Measurements from ENCODE around the gene MYO5A.

Gene MYO5A

GRCh38 chr15:52466134-52466701 is 62.5 kb downstream of the MYO5A start:
- peaks cover 4% of the 10 kb centered on the region; the same call in 1 of the 2 replicates for H3F3A ChIP-seq (ENCODE audit: low read depth)
- no peaks in the 10 kb centered on the region for H3K36me3 ChIP-seq (ENCODE audit: insufficient read depth, low read length)
- H3K9me2 ChIP-seq (replicated peaks; ENCODE audit: low read depth, low read length) = no peaks in the 10 kb centered on the region
- no peak overlapping the region for H2AFZ ChIP-seq (ENCODE audit: low read length)
- no peaks in the 10 kb centered on the region for H4K20me1 ChIP-seq (ENCODE audit: insufficient read depth, low read length, poor library complexity, severe bottlenecking)
- peaks cover 26% of the 10 kb centered on the region; the same call in 1 of the 2 replicates for H3K79me2 ChIP-seq (ENCODE audit: insufficient read depth, low read length)
- no peak for TF ChIP-seq EZH2phosphoT487 (IDR thresholded peaks at IDR 0.05; ENCODE audit: borderline replicate concordance)
- no peak overlapping the region for H3K4me2 ChIP-seq (ENCODE audit: low read depth, low read length, poor library complexity, severe bottlenecking)
- H3K4me3 ChIP-seq (ENCODE audit: low read length, poor library complexity, severe bottlenecking) = no peak overlapping the region
- H3K27me3 ChIP-seq (ENCODE audit: insufficient read depth, low read length, poor library complexity, severe bottlenecking) = no peaks in the 10 kb centered on the region
- H3K9me3 ChIP-seq (ENCODE audit: insufficient read depth, low read depth, low read length) = no peaks in the 10 kb centered on the region
- H3K9ac ChIP-seq (ENCODE audit: low read depth, low read length, poor library complexity, severe bottlenecking) = no peak overlapping the region
- H3K4me1 ChIP-seq (ENCODE audit: insufficient read depth, low read length, poor library complexity, severe bottlenecking) = peaks cover 31% of the 10 kb centered on the region

- no peak overlapping the region for H2AFZ ChIP-seq (ENCODE audit: low read length)
- H3K36me3 ChIP-seq (ENCODE audit: insufficient read depth, low read length) = no peaks in the 10 kb centered on the region
- H4K20me1 ChIP-seq (ENCODE audit: insufficient read depth, low read length, poor library complexity, severe bottlenecking) = no peaks in the 10 kb centered on the region
- TF ChIP-seq CTCF (conservative IDR thresholded peaks at IDR 0.05; ENCODE audit: low read length) (no peak), EZH2phosphoT487 (IDR thresholded peaks at IDR 0.05; ENCODE audit: borderline replicate concordance) (no peak)
- no peak overlapping the region for H3K4me3 ChIP-seq (ENCODE audit: low read length, poor library complexity, severe bottlenecking)
- H3K79me2 ChIP-seq (ENCODE audit: insufficient read depth, low read length) = peaks cover 26% of the 10 kb centered on the region; the same call in 1 of the 2 replicates
- H3K4me2 ChIP-seq (ENCODE audit: low read depth, low read length, poor library complexity, severe bottlenecking) = peak overlapping the region; percentile 37
- no peaks in the 10 kb centered on the region for H3K9me3 ChIP-seq (ENCODE audit: insufficient read depth, low read depth, low read length)
- peaks cover 31% of the 10 kb centered on the region for H3K4me1 ChIP-seq (ENCODE audit: insufficient read depth, low read length, poor library complexity, severe bottlenecking)
- H3K9ac ChIP-seq (ENCODE audit: low read depth, low read length, poor library complexity, severe bottlenecking) = peak overlapping the region; percentile 20
- H3K27me3 ChIP-seq (ENCODE audit: insufficient read depth, low read length, poor library complexity, severe bottlenecking) = no peaks in the 10 kb centered on the region
- H3K9me2 ChIP-seq (replicated peaks; ENCODE audit: low read depth, low read length) = no peaks in the 10 kb centered on the region
- H3F3A ChIP-seq (ENCODE audit: low read depth) = peaks cover 4% of the 10 kb centered on the region; the same call in 1 of the 2 replicates
Measured at GRCh38 chr15:52464478-52464877, 64.2 kb downstream of the MYO5A start.

- H3K36me3 ChIP-seq (ENCODE audit: insufficient read depth, low read length) = no peaks in the 10 kb centered on the region
- no peaks in the 10 kb centered on the region for H3K27me3 ChIP-seq (ENCODE audit: insufficient read depth, low read length, poor library complexity, severe bottlenecking)
- TF ChIP-seq CTCF (conservative IDR thresholded peaks at IDR 0.05; ENCODE audit: low read length) (no peak), EZH2phosphoT487 (IDR thresholded peaks at IDR 0.05; ENCODE audit: borderline replicate concordance) (no peak)
- H3K9ac ChIP-seq (ENCODE audit: low read depth, low read length, poor library complexity, severe bottlenecking) = peak overlapping the region; percentile 20
- no peak overlapping the region for H3K4me3 ChIP-seq (ENCODE audit: low read length, poor library complexity, severe bottlenecking)
- peak overlapping the region; percentile 37 for H3K4me2 ChIP-seq (ENCODE audit: low read depth, low read length, poor library complexity, severe bottlenecking)
- H3K9me3 ChIP-seq (ENCODE audit: insufficient read depth, low read depth, low read length) = no peaks in the 10 kb centered on the region
- H3K9me2 ChIP-seq (replicated peaks; ENCODE audit: low read depth, low read length) = no peaks in the 10 kb centered on the region
- H4K20me1 ChIP-seq (ENCODE audit: insufficient read depth, low read length, poor library complexity, severe bottlenecking) = no peaks in the 10 kb centered on the region
- no peak overlapping the region for H2AFZ ChIP-seq (ENCODE audit: low read length)
- H3F3A ChIP-seq (ENCODE audit: low read depth) = peaks cover 4% of the 10 kb centered on the region; the same call in 1 of the 2 replicates
- H3K4me1 ChIP-seq (ENCODE audit: insufficient read depth, low read length, poor library complexity, severe bottlenecking) = peaks cover 31% of the 10 kb centered on the region
- peaks cover 26% of the 10 kb centered on the region; the same call in 1 of the 2 replicates for H3K79me2 ChIP-seq (ENCODE audit: insufficient read depth, low read length)
Measured at GRCh38 chr15:52464040-52464439, 64.6 kb downstream of the MYO5A start.

GRCh38 chr15:52463638-52464037 is 65.0 kb downstream of the MYO5A start:
- Histone ChIP-seq H2AFZ (ENCODE audit: low read length) (no peak overlapping the region), H3K9me2 (replicated peaks; ENCODE audit: low read depth, low read length) (no peaks in the 10 kb centered on the region), H3K4me2 (ENCODE audit: low read depth, low read length, poor library complexity, severe bottlenecking) (peak overlapping the region; percentile 37), H3F3A (ENCODE audit: low read depth) (peaks cover 4% of the 10 kb centered on the region; the same call in 1 of the 2 replicates), H3K9ac (ENCODE audit: low read depth, low read length, poor library complexity, severe bottlenecking) (peak overlapping the region; percentile 20), H3K9me3 (ENCODE audit: insufficient read depth, low read depth, low read length) (no peaks in the 10 kb centered on the region), H3K79me2 (ENCODE audit: insufficient read depth, low read length) (peaks cover 26% of the 10 kb centered on the region; the same call in 1 of the 2 replicates), H3K4me1 (ENCODE audit: insufficient read depth, low read length, poor library complexity, severe bottlenecking) (peaks cover 31% of the 10 kb centered on the region), H4K20me1 (ENCODE audit: insufficient read depth, low read length, poor library complexity, severe bottlenecking) (no peaks in the 10 kb centered on the region), H3K27me3 (ENCODE audit: insufficient read depth, low read length, poor library complexity, severe bottlenecking) (no peaks in the 10 kb centered on the region), H3K4me3 (ENCODE audit: low read length, poor library complexity, severe bottlenecking) (no peak overlapping the region), H3K36me3 (ENCODE audit: insufficient read depth, low read length) (no peaks in the 10 kb centered on the region)
- TF ChIP-seq CTCF (conservative IDR thresholded peaks at IDR 0.05; ENCODE audit: low read length) (peak; percentile 52), EZH2phosphoT487 (IDR thresholded peaks at IDR 0.05; ENCODE audit: borderline replicate concordance) (no peak)

All from Loucy (cell line).